Spleen (tissue), 11 donors: ENCODE measurements around the gene NEO1. TPM values are rescaled to one million over a fixed set of nuclear protein-coding genes. Genes with fewer than 3 reads are reported as not detected.
A peak's percentile ranks its signal among the peaks of the same experiment; 100 is the strongest.

Experiments
- DNase-seq: peaks from one replicate; pipeline ENCODE4 v3.0.0-alpha.2; 2020
- H3K27ac ChIP-seq, 8 donors: fragments of 200-600 bp; sonication (generic) in 7 of 8; 1 replicate in 4 of 8; 2 replicates in 4 of 8; pipeline versions ENCODE4 v1.5.0 to v1.8.0; 2016 to 2021; ENCODE audit warnings: inconsistent platforms in 4 of 8, mild to moderate bottlenecking in 4 of 8, moderate library complexity in 1 of 8
- H3K27me3 ChIP-seq, 7 donors: fragments of 200-600 bp; sonication (generic) in 6 of 7; replicated peaks in 1 of 7; 1 replicate in 4 of 7; 2 replicates in 3 of 7; pipeline versions ENCODE4 v1.5.0 to v1.8.0; 2016 to 2021; ENCODE audit warnings: inconsistent platforms in 3 of 7, mild to moderate bottlenecking in 1 of 7
- H3K36me3 ChIP-seq, 6 donors: fragments of 200-600 bp; sonication (generic) in 5 of 6; 1 replicate in 4 of 6; 2 replicates in 2 of 6; pipeline versions ENCODE4 v1.5.0 to v1.8.0; 2016 to 2021; ENCODE audit warnings: inconsistent platforms in 2 of 6
- H3K4me1 ChIP-seq, 6 donors: fragments of 200-600 bp; sonication (generic) in 5 of 6; 1 replicate in 3 of 6; 2 replicates in 3 of 6; pipeline versions ENCODE4 v1.5.0 to v1.8.0; 2016 to 2021; ENCODE audit warnings: inconsistent platforms in 3 of 6
- H3K4me3 ChIP-seq, 8 donors: fragments of 200-600 bp; sonication (generic) in 7 of 8; 1 replicate in 4 of 8; 2 replicates in 4 of 8; pipeline versions ENCODE4 v1.5.0 to v1.8.0; 2016 to 2021; ENCODE audit warnings: inconsistent platforms in 4 of 8, mild to moderate bottlenecking in 4 of 8, moderate library complexity in 2 of 8
- H3K9me3 ChIP-seq, 8 donors: fragments of 200-600 bp; sonication (generic) in 7 of 8; 1 replicate in 4 of 8; 2 replicates in 4 of 8; pipeline versions ENCODE4 v1.5.0 to v1.8.0; 2016 to 2021; ENCODE audit warnings: inconsistent platforms in 4 of 8
- POLR2A ChIP-seq, 3 donors: fragments of 450-650 bp; IDR thresholded peaks; one replicate each; pipeline ENCODE4 v1.5.1; 2017; ENCODE audit warnings: antibody characterized with exemption in 3 of 3, mild to moderate bottlenecking in 1 of 3
- POLR2AphosphoS5 ChIP-seq, 3 donors: sonication (generic); formaldehyde crosslinking; IDR thresholded peaks; one replicate each; pipeline ENCODE4 v1.5.1; 2017; ENCODE audit warnings: antibody characterized with exemption in 3 of 3
- WGBS, 5 donors: extraction: QIAGEN DNeasy Blood & Tissue Kit in 3 of 5; methylation state at CpG; one replicate each; pipeline versions ENCODE4 v1.1.5 to v1.1.7; 2013 to 2018; 5-methylcytosine and 5-hydroxymethylcytosine counted together
- intact Hi-C: fragments of 100-400 bp; cut with DNase I; formaldehyde crosslinking; loops from one replicate; pipeline ENCODE4 v1.15.0; 2023; ENCODE audit warnings: low total_unique reads
- polyA plus RNA-seq, 3 donors: library from polyadenylated mRNA; stranded (reverse); fragments of 200-250 nt; gene quantifications; one replicate each; pipeline ENCODE4 v1.2.1, GENCODE V29; 2013
- total RNA-seq, 7 donors: library from RNA; depleted of rRNA in 3 of 7; stranded (reverse); fragments of >200 nt in 3 of 7; fragmentation: NEBNext Ultra II Directional in 4 of 7; extraction: Animal tissue kit (Norgen Biotek cat#: 25700) in 4 of 7; gene quantifications; one replicate each; pipeline versions ENCODE4 v1.1.0 to v1.2.1, GENCODE V29; 2016 to 2021
- TF ChIP-seq, protein P1 (sequence below), 11 experiments: fragments of 200-600 bp in 7 of 11; fragments of 450-650 bp in 4 of 11; sonication (generic) in 4 of 11; IDR thresholded peaks in 8 of 11; conservative IDR thresholded peaks in 3 of 11; 1 replicate in 7 of 11; 2 replicates in 4 of 11; pipeline versions ENCODE4 v1.4.0 to v1.8.0; 2016 to 2021; ENCODE audit warnings: antibody characterized with exemption in 11 of 11, inconsistent platforms in 4 of 11, mild to moderate bottlenecking in 1 of 11
- donor health status: healthy with polysubstance abuse.
- donor health status: DM: no; HTN: no; CAD: no; lungs with moderate emphysema.
- donor health status: DM: no; HTN: no; CAD: no.
- donor health status: Bipolar disorder and iron deficiency.
- donor health status: healthy.
- donor health status: DM: no; HTN: no; CAD: no.
- donor health status: DM: yes; HTN: yes; CAD: no.

The NEO1 gene
- total and polyA plus RNA-seq, 10 donors: 1.4 to 14.3 (median 10.5) TPM

GRCh38 chr15:73125219-73125618 is 73.0 kb downstream of the NEO1 start:
- peaks cover 0 to 4% (median 0%) of the 10 kb centered on the region in 6 donors for H3K36me3 ChIP-seq
- intact Hi-C loops: no loop called here
- peaks cover 0 to 8% (median 0%) of the 10 kb centered on the region in 7 donors for H3K27me3 ChIP-seq
- DNase-seq: no peak
- 75 to 91% (median 78%) methylated on average over 2 of the region's 2 CpGs for WGBS, 5 donors
- no peaks in the 10 kb centered on the region for H3K4me1 ChIP-seq
- TF ChIP-seq POLR2A (IDR thresholded peaks at IDR 0.05) (no peak), POLR2AphosphoS5 (IDR thresholded peaks at IDR 0.05) (no peak)
- TF ChIP-seq, protein P1, sequence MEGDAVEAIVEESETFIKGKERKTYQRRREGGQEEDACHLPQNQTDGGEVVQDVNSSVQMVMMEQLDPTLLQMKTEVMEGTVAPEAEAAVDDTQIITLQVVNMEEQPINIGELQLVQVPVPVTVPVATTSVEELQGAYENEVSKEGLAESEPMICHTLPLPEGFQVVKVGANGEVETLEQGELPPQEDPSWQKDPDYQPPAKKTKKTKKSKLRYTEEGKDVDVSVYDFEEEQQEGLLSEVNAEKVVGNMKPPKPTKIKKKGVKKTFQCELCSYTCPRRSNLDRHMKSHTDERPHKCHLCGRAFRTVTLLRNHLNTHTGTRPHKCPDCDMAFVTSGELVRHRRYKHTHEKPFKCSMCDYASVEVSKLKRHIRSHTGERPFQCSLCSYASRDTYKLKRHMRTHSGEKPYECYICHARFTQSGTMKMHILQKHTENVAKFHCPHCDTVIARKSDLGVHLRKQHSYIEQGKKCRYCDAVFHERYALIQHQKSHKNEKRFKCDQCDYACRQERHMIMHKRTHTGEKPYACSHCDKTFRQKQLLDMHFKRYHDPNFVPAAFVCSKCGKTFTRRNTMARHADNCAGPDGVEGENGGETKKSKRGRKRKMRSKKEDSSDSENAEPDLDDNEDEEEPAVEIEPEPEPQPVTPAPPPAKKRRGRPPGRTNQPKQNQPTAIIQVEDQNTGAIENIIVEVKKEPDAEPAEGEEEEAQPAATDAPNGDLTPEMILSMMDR (IDR thresholded peaks at IDR 0.05 in 8 of 11, conservative IDR thresholded peaks at IDR 0.05 in 3 of 11): no peak
- H3K27ac ChIP-seq: no peak overlapping the region
- no peak overlapping the region for H3K4me3 ChIP-seq
- H3K9me3 ChIP-seq: no peaks in the 10 kb centered on the region

DNA sequence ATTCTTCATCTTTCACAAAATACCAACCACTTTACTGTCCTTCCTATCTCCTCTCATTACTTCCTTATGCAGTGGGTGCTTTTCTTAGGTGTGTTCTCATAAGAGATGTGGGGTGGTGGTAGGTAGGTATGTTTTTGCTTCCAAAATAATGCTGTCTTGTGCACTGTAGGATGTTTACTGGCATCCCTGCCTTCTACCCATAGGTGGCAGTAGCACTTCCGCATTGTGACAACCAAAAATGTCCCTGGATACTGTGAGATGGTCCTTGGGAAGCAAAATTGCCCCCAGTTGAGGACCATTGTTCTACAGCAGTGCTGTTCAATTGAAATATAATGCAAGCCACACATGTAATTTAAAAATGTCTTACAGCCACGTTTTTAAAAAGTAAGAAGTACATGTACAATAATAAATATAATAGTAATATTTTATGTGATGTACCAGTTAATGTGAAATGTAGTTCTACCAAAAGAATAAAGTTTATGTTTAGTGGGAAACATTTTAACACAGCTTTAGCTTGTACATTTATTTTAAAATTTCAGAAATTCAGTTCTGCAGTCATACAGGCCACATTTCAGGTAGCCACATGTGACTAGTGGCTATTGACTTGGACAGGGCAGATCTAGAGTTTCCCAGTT is 75.2 kb downstream of the NEO1 start:
- H3K9me3 ChIP-seq: no peaks in the 10 kb centered on the region
- no peak overlapping the region for H3K4me3 ChIP-seq
- no peaks in the 10 kb centered on the region for H3K4me1 ChIP-seq
- intact Hi-C loops: no loop called here
- peaks cover 0 to 4% (median 0%) of the 10 kb centered on the region in 6 donors for H3K36me3 ChIP-seq
- DNase-seq: no peak
- 51 to 70% (median 62%) methylated on average over 2 of the region's 2 CpGs for WGBS, 5 donors
- no peak overlapping the region for H3K27ac ChIP-seq
- TF ChIP-seq, protein P1 (IDR thresholded peaks at IDR 0.05 in 8 of 11, conservative IDR thresholded peaks at IDR 0.05 in 3 of 11): peak in 8 of 11 experiments; percentile 22 to 68 (median 60)
- no peak for TF ChIP-seq POLR2A (IDR thresholded peaks at IDR 0.05)
- TF ChIP-seq POLR2AphosphoS5 (IDR thresholded peaks at IDR 0.05): no peak
- peaks cover 0 to 8% (median 0%) of the 10 kb centered on the region in 7 donors for H3K27me3 ChIP-seq

DNA sequence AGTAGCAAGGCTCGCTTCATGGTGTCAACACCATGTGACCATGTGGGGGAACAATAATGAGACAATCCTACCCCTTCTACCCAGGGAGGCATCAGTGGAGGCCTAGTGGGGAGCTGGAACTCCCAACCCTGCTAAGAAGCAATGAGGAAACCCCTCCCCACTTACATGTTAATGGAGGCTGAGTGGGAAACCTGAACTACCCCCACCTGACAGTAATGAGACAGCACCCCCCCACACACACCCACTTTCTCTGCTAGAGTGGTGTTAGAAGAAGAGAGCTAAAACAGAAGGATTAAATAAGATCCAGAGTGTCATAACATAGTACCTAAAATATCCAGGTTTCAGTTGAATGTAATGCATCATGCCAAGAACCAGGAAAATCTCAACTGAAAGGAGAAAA is 78.6 kb downstream of the NEO1 start:
- H3K27me3 ChIP-seq: no peaks in the 10 kb centered on the region
- intact Hi-C loops: no loop called here
- WGBS, 5 donors: 75 to 100% (median 94%) methylated on average over 1 of the region's 1 CpG
- H3K9me3 ChIP-seq: no peaks in the 10 kb centered on the region
- no peaks in the 10 kb centered on the region for H3K4me1 ChIP-seq
- DNase-seq: no peak
- H3K4me3 ChIP-seq: no peak overlapping the region
- TF ChIP-seq POLR2AphosphoS5 (IDR thresholded peaks at IDR 0.05) (no peak), POLR2A (IDR thresholded peaks at IDR 0.05) (no peak)
- TF ChIP-seq, protein P1 (IDR thresholded peaks at IDR 0.05 in 8 of 11, conservative IDR thresholded peaks at IDR 0.05 in 3 of 11): no peak
- H3K27ac ChIP-seq: no peak overlapping the region
- H3K36me3 ChIP-seq: no peaks in the 10 kb centered on the region

DNA sequence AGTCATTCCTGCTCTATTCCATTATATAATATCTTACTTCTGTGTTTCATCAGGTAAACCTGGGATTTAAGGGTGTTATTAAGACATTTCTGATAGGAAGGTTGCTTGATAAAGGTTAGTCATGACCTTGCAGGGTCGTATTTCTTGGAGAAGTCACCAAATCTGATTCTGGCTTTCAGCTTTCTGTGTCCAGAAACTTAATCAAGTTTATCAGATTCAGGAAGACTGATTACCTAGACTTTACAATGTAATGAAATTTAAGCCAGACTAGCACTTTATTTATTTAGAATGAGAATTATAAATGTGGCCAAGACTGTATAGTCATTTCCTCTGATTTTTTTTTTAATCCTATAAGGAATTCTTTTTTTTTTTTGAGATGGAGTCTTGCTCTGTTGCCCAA is 81.9 kb downstream of the NEO1 start:
- intact Hi-C loops: no loop called here
- no peaks in the 10 kb centered on the region for H3K27me3 ChIP-seq
- H3K9me3 ChIP-seq: no peaks in the 10 kb centered on the region
- TF ChIP-seq, protein P1 (IDR thresholded peaks at IDR 0.05 in 8 of 11, conservative IDR thresholded peaks at IDR 0.05 in 3 of 11): no peak
- TF ChIP-seq POLR2AphosphoS5 (IDR thresholded peaks at IDR 0.05): no peak
- TF ChIP-seq POLR2A (IDR thresholded peaks at IDR 0.05): no peak
- no peak overlapping the region for H3K4me3 ChIP-seq
- H3K27ac ChIP-seq: no peak overlapping the region
- DNase-seq: no peak
- H3K36me3 ChIP-seq: no peaks in the 10 kb centered on the region
- 63 to 82% (median 74%) methylated on average over 1 of the region's 1 CpG for WGBS, 5 donors
- no peaks in the 10 kb centered on the region for H3K4me1 ChIP-seq
